ENCODE results near the gene GDI2. TPM values are rescaled to one million over a fixed set of nuclear protein-coding genes. Genes with fewer than 3 reads are reported as not detected.

GDI2 gene
- total RNA-seq, 1 donor from 2014 or later = 229 TPM

DNA sequence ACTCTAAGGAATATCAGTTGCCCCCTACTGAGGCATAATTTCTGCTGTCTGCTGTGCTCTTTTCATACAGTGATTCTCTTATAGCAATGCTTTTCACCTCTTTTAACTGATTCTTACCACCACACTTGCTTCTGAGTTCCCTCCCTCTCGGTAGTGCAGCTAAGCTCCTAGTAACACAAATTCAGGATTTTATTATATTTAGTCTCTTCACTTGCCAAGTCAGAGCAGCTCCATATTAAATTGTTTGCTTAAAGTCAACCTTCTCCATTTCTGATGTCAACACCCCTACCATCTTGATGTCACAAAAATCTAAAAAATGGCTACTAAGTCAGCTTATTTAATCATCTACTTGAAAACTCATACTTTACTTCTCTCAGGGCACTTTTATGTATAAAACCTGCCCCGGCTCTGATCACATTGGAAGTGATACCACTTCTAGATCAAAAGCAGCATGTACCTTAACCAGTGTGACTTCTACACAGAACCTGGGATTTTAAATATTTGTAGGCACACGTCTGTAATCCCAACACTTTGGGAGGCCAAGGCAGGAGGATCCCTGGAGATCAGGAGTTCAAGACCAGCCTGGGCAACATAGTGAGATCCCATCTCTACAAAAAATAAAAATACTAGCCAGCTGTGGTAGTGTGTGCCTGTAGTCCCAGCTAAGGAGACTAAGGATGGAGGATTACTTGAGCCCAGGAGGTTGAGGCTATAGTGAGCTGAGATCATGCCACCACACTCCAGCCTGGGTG, 55.3 kb downstream of the GDI2 start:
- DNase-seq (ENCODE audit: extremely low spot score, unreplicated experiment) = no peak
- H3K9me3 Mint-ChIP-seq (ENCODE audit: unreplicated experiment) = no peaks in the 10 kb centered on the region
- peaks cover 51% of the 10 kb centered on the region for H3K36me3 Mint-ChIP-seq (ENCODE audit: unreplicated experiment)
- TF ChIP-seq, protein P1, sequence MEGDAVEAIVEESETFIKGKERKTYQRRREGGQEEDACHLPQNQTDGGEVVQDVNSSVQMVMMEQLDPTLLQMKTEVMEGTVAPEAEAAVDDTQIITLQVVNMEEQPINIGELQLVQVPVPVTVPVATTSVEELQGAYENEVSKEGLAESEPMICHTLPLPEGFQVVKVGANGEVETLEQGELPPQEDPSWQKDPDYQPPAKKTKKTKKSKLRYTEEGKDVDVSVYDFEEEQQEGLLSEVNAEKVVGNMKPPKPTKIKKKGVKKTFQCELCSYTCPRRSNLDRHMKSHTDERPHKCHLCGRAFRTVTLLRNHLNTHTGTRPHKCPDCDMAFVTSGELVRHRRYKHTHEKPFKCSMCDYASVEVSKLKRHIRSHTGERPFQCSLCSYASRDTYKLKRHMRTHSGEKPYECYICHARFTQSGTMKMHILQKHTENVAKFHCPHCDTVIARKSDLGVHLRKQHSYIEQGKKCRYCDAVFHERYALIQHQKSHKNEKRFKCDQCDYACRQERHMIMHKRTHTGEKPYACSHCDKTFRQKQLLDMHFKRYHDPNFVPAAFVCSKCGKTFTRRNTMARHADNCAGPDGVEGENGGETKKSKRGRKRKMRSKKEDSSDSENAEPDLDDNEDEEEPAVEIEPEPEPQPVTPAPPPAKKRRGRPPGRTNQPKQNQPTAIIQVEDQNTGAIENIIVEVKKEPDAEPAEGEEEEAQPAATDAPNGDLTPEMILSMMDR (IDR thresholded peaks at IDR 0.05) = no peak
- no peak overlapping the region for H3K4me3 Mint-ChIP-seq (ENCODE audit: unreplicated experiment)
- H3K27me3 Mint-ChIP-seq (ENCODE audit: unreplicated experiment) = no peaks in the 10 kb centered on the region
- no peak overlapping the region for H3K27ac Mint-ChIP-seq (ENCODE audit: unreplicated experiment)
- no peaks in the 10 kb centered on the region for H3K4me1 Mint-ChIP-seq (ENCODE audit: unreplicated experiment)

DNA sequence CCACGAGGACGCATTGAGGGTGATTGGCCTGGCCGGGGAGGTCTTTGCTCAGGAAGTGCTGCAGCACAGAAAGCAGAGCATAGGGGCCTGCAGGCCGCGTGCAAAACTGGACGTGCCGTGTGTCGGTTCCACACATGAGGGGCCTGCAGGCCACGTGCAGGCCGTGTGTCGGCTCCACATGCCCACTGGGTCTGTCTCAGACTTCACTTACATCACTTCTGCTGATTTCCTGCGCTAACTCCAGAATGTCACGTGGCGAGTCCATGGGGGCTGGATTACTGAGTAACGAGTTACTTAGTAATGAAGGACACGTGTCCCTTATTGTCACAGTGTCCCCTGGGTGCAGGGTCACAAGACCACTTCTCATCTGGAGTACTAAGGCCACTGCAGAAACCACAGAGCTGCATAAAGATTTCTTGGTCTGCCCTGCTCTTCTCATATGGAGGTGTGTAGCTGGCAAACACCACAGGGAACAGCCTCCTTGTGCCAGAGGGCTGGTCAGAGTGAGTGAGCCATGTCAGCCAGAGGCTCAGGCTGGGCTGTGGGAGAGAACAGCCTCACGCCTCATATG, 60.8 kb downstream of the GDI2 start:
- H3K36me3 Mint-ChIP-seq (ENCODE audit: unreplicated experiment) = peaks cover 39% of the 10 kb centered on the region
- no peak for DNase-seq (ENCODE audit: extremely low spot score, unreplicated experiment)
- H3K27me3 Mint-ChIP-seq (ENCODE audit: unreplicated experiment) = no peaks in the 10 kb centered on the region
- H3K27ac Mint-ChIP-seq (ENCODE audit: unreplicated experiment) = no peak overlapping the region
- TF ChIP-seq, protein P1 (IDR thresholded peaks at IDR 0.05) = no peak
- H3K9me3 Mint-ChIP-seq (ENCODE audit: unreplicated experiment) = no peaks in the 10 kb centered on the region
- H3K4me1 Mint-ChIP-seq (ENCODE audit: unreplicated experiment) = no peaks in the 10 kb centered on the region
- H3K4me3 Mint-ChIP-seq (ENCODE audit: unreplicated experiment) = no peak overlapping the region

DNA sequence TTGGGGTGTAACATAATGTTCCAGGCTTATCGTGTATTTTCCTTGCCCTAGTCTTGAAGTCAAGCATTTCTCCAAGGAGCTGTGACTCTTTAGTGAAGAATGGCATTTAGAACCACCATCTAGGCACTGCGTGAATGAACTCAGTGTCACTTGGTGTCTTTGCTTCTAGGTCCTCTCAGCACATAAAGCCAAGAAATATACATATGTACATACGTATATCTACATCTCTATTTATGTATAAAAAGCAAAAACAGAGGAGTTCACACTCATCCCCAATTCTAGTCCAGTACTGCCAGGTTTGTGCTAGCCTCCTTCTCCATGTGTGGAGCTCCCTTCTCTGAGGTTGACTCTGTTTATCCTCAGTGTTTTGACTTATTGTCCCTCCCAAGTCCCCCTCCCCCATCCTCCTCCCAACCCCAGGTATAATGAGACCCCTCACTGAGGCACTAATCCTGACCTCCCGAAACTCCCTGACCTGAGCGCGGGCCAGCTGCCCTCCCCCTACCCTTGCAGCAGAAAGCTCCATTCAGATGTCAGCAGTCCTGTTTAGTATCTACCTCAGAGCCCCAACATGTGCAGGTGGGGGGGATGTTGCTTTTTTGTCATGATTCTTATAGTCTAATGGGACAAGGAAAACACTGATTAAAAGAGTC, 61.5 kb downstream of the GDI2 start:
- TF ChIP-seq, protein P1 (IDR thresholded peaks at IDR 0.05) = no peak
- Mint-ChIP-seq H3K27me3 (ENCODE audit: unreplicated experiment) (no peaks in the 10 kb centered on the region), H3K4me3 (ENCODE audit: unreplicated experiment) (no peak overlapping the region), H3K9me3 (ENCODE audit: unreplicated experiment) (no peaks in the 10 kb centered on the region), H3K36me3 (ENCODE audit: unreplicated experiment) (peaks cover 40% of the 10 kb centered on the region), H3K27ac (ENCODE audit: unreplicated experiment) (no peak overlapping the region), H3K4me1 (ENCODE audit: unreplicated experiment) (no peaks in the 10 kb centered on the region)
- DNase-seq (ENCODE audit: extremely low spot score, unreplicated experiment) = no peak

DNA sequence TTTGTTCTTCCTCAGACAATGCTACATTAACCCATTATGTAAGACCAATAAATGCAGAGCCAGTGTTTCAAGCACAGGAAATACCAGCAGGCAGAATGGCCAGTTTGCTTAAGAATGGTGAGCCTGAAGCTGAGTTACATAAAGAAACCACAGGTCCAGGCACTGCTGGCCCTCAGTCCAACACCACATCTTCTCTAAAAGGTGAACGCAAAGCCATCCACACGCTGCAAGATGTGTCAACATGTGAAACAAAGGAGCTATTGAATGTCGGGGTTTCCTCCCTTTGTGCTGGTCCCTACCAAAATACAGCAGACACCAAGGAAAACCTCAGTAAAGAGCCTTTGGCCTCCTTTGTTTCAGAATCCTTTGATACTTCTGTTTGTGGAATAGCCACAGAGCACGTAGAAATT, 64.8 kb downstream of the GDI2 start:
- Mint-ChIP-seq H3K36me3 (ENCODE audit: unreplicated experiment) (peaks cover 49% of the 10 kb centered on the region), H3K4me3 (ENCODE audit: unreplicated experiment) (no peak overlapping the region), H3K9me3 (ENCODE audit: unreplicated experiment) (no peaks in the 10 kb centered on the region), H3K27ac (ENCODE audit: unreplicated experiment) (no peak overlapping the region), H3K27me3 (ENCODE audit: unreplicated experiment) (no peaks in the 10 kb centered on the region), H3K4me1 (ENCODE audit: unreplicated experiment) (no peaks in the 10 kb centered on the region)
- TF ChIP-seq, protein P1 (IDR thresholded peaks at IDR 0.05) = no peak
- DNase-seq (ENCODE audit: extremely low spot score, unreplicated experiment) = no peak

DNA sequence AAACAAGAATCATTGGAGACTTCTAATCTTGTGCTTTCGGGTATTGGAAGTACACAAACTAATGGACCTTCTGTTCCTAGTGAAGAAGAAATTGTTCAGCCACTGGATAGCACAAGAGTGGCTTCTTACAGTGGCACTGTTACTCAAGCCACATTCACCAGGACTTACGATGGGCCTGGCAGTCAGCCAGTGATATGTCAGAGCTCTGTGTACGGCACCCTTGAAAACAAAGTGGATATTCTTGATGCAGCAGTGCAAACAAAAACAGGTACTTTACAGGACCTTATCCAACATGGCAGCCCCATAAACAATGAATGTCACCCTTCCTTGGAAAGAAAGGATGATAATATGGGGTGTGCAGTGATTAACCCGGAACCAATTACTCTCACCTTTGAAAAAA, 67.0 kb downstream of the GDI2 start:
- no peak for DNase-seq (ENCODE audit: extremely low spot score, unreplicated experiment)
- Mint-ChIP-seq H3K9me3 (ENCODE audit: unreplicated experiment) (no peaks in the 10 kb centered on the region), H3K27ac (ENCODE audit: unreplicated experiment) (no peak overlapping the region), H3K27me3 (ENCODE audit: unreplicated experiment) (no peaks in the 10 kb centered on the region), H3K4me1 (ENCODE audit: unreplicated experiment) (no peaks in the 10 kb centered on the region), H3K4me3 (ENCODE audit: unreplicated experiment) (no peak overlapping the region), H3K36me3 (ENCODE audit: unreplicated experiment) (peaks cover 48% of the 10 kb centered on the region)
- TF ChIP-seq, protein P1 (IDR thresholded peaks at IDR 0.05) = no peak
